GM03348 (cell line): ENCODE data around the gene SUPT7L.
"Not testable (repeated sequence)": the region's sequence is repeated elsewhere in the genome, so short reads cannot be mapped to it uniquely, and the experiment has no call there.

Experiments used
- DNase-seq: peaks from one replicate; pipeline ENCODE4 v3.0.0; 2012; ENCODE audit warnings: low spot score

SUPT7L gene

DNA sequence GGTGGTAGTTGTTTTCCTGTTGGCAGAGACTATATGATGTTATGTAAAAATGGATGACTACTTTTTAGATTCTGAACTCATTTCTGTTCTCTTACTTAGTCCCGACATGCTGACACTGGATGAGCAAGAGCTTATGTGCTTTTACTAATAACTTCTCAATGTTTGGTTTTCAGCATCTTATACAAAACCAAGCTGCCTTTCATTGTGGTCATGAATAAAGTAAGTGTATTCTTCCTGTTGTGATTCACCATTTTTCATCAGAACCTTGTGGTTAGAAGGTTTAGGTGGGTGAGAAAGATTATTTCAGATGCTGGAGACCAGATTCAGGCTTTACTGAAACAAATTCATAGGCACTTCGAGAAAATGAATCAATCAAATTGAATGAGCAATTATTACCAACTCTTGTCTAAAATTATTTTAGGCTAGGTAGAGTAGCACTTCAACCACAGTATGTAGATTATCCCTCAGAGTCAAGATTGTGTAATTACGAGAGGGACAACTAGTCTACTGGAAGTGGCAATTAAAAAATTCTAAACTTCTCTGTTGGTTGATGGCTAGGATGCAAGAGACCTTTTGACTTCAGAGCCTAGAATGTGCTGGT is 25.3 kb downstream of the SUPT7L start:
- DNase-seq = peak; percentile 17

DNA sequence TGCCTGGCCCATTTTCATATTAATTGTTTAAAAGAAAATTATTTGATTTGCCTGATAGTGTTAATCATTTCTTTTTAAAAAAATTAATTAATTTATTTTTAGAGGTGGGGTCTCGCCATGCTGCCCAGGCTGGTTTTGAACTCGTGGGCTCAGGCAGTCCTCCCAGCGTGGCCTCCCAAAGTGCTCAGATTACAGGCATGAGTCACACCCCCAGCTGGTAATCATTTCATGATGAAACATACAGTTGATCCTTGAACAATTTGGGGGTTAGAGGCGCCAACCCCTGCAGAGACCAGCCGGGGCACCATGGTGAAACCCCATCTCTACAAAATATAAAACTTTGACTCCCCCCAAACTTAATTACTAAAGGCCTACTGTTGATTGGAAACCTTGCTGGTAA is 26.6 kb downstream of the SUPT7L start:
- no peak for DNase-seq

DNA sequence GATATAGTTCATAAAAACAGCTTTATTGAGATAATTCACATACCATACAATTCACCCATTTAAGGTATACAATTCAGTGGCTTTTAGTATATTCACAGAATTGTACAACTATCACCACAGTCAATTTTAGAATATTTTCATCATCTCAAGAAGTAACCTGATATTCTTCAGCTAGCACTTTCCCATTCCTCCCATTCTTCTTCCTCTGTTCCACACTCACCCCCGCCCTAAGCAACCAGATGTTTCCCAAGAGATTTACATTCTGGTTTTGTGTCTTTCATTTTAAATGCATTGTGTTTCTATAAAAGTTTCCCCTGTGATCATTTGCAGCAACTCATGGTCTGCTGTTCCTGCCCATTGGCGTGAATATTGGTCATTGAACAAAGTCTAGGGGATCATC is 29.1 kb downstream of the SUPT7L start:
- no peak for DNase-seq

DNA sequence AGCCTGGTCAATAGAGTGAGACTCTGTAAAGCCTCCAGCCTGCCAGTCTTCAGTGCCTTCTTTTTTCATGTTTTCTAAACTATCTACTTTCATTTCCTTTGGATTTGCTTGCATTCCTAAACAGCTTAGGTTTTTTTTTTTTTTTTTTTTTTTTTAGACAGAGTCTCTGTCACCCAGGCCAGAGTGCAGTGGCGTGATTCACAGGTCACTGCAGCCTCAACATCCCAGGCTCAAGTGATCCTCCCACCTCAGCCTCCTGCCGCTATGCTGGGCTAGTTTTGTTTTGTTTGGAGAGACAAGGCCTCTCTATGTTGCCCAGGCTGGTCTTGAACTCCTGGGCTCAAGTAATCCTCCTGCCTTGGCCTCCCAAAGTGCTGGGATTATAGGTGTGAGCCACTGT is 33.2 kb downstream of the SUPT7L start:
- DNase-seq = not testable (repeated sequence)

DNA sequence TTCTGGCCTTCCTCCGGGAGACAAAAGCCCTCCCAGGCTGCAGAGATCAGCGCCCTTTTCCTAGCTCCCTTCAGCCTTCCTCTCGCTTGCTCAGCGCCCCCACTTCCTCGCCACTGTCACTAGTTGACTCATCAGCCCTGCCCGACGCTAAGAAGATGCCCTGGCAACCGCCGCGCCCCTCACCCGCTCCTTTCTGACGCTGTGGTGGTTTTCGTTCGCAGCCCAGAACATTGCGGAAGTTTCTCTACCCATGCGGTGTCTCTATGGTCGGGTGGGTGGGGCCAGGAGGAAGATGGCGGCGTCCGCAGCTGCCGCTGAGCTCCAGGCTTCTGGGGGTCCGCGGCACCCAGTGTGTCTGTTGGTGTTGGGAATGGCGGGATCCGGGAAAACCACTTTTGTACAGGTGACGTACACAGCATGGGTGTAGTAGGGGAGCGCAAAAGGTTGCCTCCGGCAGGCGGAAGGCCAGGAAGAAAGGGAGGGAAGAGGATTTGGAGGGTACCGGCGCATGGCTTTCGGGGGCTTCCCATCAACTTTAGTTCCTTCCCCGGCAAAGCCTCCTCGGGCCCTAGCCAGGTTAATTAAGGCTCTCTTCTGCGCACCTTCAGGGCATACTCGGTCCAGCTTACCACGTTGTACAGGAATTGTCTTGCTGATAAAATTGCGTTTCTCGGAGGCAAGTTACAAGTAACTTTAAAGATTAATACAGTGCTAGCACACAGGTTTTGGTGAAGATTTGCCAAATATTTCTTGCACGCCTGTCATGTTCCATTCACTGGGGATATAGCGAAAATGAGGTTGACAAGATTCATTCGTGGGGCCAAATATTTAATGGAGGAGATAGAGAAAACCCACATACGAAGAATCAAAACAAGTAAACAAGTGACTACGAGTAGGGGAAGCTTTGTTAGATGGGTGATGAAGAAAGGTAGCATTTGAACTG is 34.4 kb downstream of the SUPT7L start, which contains the start of the genes CCDC121 and GPN1:
TSS of gene CCDC121 (minus strand) at position 246 of the 943 bp plus-strand sequence. CDS start 1,213 bp downstream, outside the sequence.
TSS of gene GPN1 (plus strand) at position 284 of the 943 bp plus-strand sequence. CDS start at position 293, 9 bp downstream.
- peak; percentile 94 for DNase-seq

DNA sequence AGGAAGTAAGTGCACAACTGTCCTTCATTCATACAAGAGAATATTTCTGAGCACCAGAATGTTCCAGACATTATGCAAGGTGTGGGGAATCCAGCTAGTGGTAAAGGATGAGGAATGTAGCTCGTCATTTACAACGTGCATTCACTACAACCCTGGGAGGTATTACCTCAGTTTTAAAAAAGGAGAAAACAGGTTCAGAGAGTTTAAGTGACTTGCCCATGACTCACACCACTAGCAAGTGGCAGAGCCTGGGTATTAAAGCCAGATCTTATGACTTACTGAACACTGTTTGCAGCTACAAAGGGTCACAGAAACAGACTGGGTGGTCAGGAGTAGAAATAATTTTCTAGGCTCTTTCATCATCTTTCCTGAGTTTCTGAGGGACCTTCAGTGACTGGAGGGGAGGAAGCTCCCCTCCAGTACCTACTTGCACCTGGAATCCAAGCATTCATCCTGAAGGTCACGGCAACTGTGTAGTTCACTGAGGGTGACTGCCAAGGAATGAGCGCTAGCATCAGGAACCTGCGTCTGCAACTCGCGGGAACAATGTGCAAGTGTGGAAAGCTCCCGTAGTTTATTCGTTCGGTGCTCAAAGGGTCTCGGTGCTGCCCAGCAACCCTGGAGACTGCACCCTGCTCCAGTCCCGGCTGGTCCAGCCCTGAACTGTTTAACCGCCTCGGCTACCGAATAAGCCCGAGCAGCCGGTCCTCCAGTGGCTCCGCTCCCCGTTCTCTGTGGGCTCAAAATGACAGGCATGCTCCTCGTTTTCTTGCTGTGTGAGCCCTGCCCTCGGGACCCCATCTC is 35.2 kb downstream of the SUPT7L start:
- DNase-seq = peak; percentile 46

DNA sequence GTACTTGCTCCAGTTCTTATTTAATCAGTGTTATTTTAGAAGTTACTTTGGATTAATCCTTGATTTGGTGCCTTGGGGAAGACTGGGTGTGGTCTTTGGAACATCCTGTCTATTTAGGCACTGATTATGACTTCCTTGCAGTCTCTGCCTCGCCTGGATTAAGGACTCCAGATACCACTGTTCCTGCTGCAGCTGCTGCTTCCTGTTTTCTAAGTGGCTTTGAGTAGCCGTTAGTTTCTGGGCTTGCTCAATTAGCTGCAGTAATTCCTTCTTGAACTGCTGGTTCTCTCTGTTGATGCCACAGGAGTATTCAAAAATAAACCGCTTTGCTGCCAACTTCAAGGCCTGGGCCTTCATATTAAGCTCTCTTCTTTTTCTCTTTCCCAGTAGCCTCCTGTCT is 36.5 kb downstream of the SUPT7L start:
- not testable (repeated sequence) for DNase-seq

DNA sequence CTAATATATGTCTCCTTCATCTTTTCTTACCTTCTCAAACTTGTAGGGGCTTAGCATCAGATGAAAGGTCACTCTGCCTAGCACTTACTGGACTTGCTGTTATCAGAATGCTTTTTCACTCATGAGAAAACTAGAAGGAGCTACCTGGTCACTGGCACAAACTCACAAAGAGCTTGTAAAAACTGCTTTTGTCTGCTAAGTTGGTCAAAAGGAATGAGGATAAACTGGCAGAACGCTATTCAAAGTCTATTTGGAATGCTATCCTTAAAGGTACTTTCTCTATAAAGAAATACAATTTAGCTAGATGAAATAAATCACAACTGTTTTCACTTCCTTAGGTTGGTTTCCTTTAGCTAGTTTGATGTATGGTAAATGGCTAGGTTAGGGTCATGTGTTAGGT is 37.1 kb downstream of the SUPT7L start:
- not testable (repeated sequence) for DNase-seq

DNA sequence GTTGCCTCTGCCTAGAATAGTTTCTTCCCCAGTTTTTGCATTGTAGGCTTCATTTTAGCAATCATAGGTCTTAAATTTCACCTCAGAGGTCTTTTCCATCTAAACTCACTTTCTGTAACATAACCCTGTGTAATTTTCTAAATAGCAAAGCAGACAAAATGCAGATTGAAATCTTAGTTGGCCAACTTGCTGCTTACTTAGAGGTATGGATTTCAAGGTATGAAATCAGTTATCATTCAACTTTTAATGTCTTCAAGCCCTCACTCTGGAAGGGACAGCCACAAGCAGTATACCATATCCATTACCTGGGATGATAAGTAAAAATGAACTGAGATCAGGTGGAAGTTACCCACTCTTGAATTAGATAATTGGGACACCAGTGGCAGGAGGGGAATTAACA is 38.5 kb downstream of the SUPT7L start:
- no peak for DNase-seq

DNA sequence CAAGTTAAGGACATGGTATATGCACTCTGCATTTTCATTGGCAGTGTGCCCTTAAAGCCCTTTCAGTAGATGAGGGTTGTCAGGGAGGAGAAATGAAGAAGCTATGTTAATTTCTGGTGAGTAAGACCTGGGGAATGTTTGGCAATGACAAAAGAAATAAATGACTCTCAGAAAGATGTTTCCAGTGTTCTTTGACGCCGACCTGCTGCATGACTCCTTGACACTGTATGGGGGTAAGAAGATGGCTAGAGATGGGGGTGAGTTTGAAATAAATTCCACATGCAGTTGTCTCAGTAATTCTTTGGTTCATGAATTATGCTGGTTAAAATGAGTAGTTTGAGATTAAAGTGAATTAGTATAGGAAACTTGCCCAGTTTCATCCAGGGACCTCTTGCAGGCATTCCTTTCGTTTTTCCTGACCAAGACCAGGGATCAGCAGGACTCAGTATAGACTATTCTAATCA is 40.5 kb downstream of the SUPT7L start:
- peak; percentile 76 for DNase-seq

DNA sequence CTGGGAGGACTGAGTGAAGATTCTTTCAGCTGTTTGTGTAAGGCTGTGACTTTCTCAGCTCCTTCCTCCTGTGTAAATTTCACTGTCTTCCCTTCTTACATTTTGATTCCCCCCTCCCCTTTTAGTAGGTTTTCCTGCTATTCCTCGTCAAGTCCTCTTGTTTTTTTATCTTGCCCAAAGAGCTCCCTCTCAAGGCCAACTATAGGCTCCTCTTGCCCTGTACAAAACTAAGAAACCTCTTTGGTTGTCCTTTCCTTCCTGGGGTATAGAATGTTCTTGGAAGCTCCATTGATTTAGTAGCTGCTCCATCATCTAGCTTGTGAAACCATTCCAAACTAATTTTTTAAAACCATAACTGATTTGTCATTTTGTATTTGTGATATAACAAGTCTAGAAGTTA is 41.9 kb downstream of the SUPT7L start:
- DNase-seq = no peak

DNA sequence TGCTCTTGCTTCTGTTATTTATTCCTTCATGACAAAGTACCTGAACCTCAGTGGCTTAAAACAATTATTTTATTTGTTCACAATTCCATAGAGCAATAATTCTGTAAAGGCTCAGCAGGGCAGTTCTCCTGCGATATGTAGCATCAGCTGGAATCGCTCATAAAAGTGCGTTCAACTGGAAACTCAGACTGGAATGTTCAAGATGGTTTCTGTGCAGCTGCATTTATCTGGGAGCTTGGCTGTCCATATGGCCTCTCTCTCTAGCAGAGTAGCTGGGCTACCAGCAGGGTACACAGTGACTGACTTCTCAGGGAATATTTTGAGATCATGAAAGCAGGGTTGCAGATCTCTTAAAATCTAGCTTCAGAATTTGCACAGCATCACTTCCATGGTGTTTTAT is 48.1 kb downstream of the SUPT7L start:
- no peak for DNase-seq

DNA sequence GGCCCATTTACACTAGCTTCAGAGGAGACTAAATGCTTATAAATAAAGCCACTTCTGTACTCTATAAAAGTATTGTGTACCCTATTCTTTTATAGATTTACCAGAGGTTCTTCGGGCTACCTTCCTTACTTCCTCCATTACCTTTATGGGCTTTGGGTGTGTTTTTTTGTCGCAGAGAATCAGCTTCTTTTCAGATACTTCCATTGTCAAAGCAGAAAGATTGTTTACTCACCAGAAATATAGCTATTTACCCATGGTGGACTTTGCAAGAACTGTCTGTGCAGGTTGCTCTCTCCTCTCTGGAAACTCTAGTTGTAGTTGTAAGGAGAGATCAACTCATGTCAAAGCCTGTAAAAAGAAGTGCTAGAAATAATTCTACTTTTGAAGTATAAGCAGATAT is 49.4 kb downstream of the SUPT7L start:
- no peak for DNase-seq

DNA sequence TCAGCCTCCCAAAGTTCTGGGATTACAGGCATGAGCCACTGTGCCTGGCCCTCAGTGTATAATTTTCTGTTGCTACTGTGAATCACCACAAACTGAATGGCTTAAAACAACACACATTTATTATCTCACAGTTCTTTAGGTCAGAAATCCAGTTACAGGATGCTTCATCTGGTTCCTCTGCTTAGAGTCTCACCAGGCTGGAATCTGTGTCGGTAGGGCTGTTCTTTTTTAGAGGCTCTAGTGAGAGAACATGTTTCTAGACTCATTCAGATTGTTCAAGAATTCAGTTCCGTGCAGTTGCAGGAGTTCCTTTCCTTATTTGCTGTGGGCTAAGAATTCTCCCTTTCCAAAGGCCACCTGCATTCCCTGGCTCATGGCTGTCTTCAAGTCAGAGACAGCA is 56.8 kb downstream of the SUPT7L start:
- no peak for DNase-seq
